SH-SY5Y (cell line): Measurements from ENCODE around the gene UTP15.

Experiments used
- GATA2 ChIP-seq: IDR thresholded peaks from 2 replicates; pipeline ENCODE4 v1.6.1; 2011; ENCODE audit warnings: mild to moderate bottlenecking, low read depth, low read length
- GATA3 ChIP-seq: IDR thresholded peaks from 2 replicates; pipeline ENCODE4 v1.6.1; 2011; ENCODE audit warnings: low read depth, mild to moderate bottlenecking, low read length, moderate library complexity

- TF ChIP-seq GATA2 (no peak), GATA3 (no peak)
These were observed 37.3 kb upstream of the UTP15 start for GRCh38 chr5:73528248-73528647.
